Left colon (tissue), 2 donors: ENCODE data around the gene MTUS2. TPM values are rescaled to one million over a fixed set of nuclear protein-coding genes. Genes with fewer than 3 reads are reported as not detected.
"Not testable (repeated sequence)": the region's sequence is repeated elsewhere in the genome, so short reads cannot be mapped to it uniquely, and the experiment has no call there.

Source experiments
- ATAC-seq: fragments of 200-7000 bp; cut with Tn5 transposase; one replicate; pipeline ENCODE4 v1.9.1; 2020; ENCODE audit warnings: mild to moderate bottlenecking, moderate library complexity
- DNase-seq, 2 donors: peaks; one replicate each; pipeline ENCODE4 v3.0.0-alpha.2; 2020
- intact Hi-C, 2 donors: fragments of 100-400 bp; cut with DNase I in 1 of 2; cut with micrococcal nuclease in 1 of 2; formaldehyde crosslinking; loops; one replicate each; pipeline versions ENCODE4 v1.11.2 to v1.14.0; 2022; cut with DNase I, micrococcal nuclease
- total RNA-seq, 2 donors: library from RNA; stranded (reverse); fragmentation: NEBNext Ultra II Directional; extraction: Animal tissue kit (Norgen Biotek cat#: 25700); gene quantifications; one replicate each; pipeline ENCODE4 v1.2.1, GENCODE V29; 2021
- donor health status: DM: no; HTN: no; CAD: no.
- donor health status: DM: yes; HTN: yes; CAD: no.

The MTUS2 gene
- total RNA-seq, 2 donors from 2014 or later, result 0.15 to 0.25 TPM

- intact Hi-C loops, result no loop called here
- ATAC-seq (no peak), DNase-seq (no peak)
These were observed 354.0 kb downstream of the MTUS2 start for GRCh38 chr13:29174093-29174492.

GRCh38 chr13:29175250-29175873 lies 355.2 kb downstream of the MTUS2 start:
- ATAC-seq, result no peak
- intact Hi-C loops, result no loop called here
- no peak for DNase-seq

- intact Hi-C loops, result no loop called here
These were observed 359.9 kb downstream of the MTUS2 start for GRCh38 chr13:29180055-29180454.

GRCh38 chr13:29182216-29182615 lies 362.1 kb downstream of the MTUS2 start:
- intact Hi-C loops, result no loop called here
- DNase-seq (no peak), ATAC-seq (no peak)

More at GRCh38 chr13:29180055-29180454, 359.9 kb downstream of the MTUS2 start:
- no peak for ATAC-seq
- no peak for DNase-seq

DNA sequence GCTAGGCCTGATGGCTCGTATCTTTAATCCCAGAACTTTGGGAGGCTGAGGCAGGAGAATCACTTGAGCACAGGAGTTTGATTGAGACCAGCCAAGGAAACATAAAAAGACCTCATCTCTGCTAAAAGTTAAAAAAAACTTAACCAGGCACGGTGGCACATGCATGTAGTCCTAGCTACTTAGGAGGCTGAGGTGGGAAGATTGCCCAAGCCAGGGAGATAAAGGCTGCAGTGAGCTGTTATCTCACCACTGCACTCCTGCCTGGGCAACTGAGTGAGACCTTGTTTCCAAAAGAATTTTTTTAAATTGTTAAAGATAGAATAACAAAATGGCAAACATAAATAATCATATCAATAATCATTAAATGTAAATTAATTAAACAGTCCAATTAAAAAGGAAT lies 365.8 kb downstream of the MTUS2 start:
- intact Hi-C loops, result no loop called here

DNA sequence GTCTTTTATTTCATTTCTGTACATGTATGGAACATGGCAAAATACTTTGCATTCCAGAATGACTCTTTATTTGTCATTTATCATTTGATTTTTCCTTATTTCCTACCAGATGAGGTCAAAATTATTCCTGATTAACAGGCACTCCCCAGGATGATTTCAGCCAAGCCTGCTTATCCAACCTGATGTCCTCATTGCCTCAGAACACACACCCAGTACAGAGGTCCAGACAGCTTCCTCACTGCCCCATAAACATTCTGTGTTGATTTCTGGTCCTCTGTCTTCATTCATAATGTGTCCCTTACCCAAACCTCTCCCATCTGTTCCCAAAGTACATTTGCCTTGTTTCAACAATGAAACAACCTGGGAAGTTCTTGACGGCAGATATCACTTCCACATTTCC lies 367.4 kb downstream of the MTUS2 start:
- DNase-seq, result no peak
- intact Hi-C loops, result no loop called here
- no peak for ATAC-seq

More for the DNA sequence above, 365.8 kb downstream of the MTUS2 start:
- ATAC-seq (no peak), DNase-seq (no peak)

- intact Hi-C loops, result no loop called here
- DNase-seq (no peak), ATAC-seq (no peak)
These were observed 370.2 kb downstream of the MTUS2 start for GRCh38 chr13:29190298-29190697.

GRCh38 chr13:29193083-29193482 lies 372.9 kb downstream of the MTUS2 start:
- DNase-seq, result no peak
- ATAC-seq, result no peak
- intact Hi-C loops, result no loop called here

DNA sequence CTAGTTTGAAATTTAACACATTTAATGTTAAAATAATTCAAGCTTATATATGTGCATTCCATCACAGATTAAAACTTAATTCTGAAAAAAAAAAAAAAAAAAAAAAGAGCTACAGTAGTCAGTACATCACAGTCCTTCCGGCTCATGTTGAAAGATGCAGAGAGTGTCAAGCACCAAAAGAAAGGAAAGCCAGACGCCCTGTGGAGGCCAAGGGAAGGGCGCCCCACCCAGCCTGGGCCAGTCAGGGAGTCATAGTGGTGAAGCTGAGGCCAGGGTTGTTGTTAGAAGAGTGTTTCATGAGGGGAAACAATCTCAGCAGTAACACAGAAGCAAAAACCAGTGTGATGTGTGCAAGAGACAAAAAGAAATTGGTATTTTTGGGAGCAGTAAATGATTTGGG lies 375.3 kb downstream of the MTUS2 start:
- no peak for DNase-seq
- intact Hi-C loops, result no loop called here
- no peak for ATAC-seq

GRCh38 chr13:29196409-29197074 lies 376.4 kb downstream of the MTUS2 start:
- intact Hi-C loops, result no loop called here
- DNase-seq (no peak), ATAC-seq (no peak)

DNA sequence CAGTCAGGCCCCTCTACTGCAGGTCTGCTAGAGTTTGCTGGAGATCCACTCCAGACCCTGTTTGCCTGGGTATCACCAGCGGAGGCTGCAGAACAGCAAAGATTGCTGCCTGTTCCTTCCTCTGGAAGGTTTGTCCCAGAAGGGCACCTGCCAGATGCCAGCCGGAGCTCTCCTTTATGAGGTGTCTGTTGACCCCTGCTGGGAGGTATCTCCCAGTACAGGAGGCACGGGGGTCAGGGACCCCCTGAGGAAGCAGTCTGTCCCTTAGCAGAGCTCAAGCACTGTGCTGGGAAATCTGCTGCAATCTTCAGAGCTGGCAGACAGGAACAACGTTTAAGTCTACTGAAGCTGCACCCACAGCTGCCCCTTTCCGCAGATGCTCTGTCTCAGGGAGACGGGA lies 382.6 kb downstream of the MTUS2 start:
- intact Hi-C loops, DNase-seq: not testable (repeated sequence)

GRCh38 chr13:29204651-29205050 lies 384.5 kb downstream of the MTUS2 start:
- DNase-seq (no peak), ATAC-seq (no peak)
- intact Hi-C loops, result no loop called here

More for the DNA sequence above, 382.6 kb downstream of the MTUS2 start:
- ATAC-seq, result not testable (repeated sequence)

- DNase-seq (no peak), ATAC-seq (no peak)
- intact Hi-C loops, result loop anchor here in 1 of 2 donors (5.0 kb wide), 1 partner anchor 137 kb away; no protein-coding TSS in a partner anchor
These were observed 390.5 kb downstream of the MTUS2 start for GRCh38 chr13:29210676-29211075.

DNA sequence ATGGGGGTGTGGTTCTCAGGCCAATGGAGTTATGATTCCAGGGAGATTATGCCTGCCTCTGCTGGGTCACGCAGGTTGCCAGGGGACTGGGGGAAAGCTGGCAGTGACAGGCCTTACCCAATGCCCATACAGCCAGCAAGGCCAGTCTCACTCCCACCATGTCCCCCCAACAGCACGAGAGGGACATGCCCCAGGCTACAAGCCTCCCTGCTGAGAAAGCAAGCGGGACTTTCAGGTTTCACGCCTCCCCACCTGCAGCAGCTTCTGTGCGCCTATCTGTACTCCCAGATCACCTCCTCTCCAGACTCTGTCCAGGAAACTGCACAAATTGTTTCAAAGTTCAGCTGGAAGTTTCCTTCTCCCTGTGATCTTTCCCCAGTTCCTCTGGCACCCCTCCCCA lies 391.0 kb downstream of the MTUS2 start:
- intact Hi-C loops, result loop anchor here in 1 of 2 donors (5.0 kb wide), 1 partner anchor 136 kb away; no protein-coding TSS in a partner anchor
- ATAC-seq, DNase-seq: not testable (repeated sequence)

DNA sequence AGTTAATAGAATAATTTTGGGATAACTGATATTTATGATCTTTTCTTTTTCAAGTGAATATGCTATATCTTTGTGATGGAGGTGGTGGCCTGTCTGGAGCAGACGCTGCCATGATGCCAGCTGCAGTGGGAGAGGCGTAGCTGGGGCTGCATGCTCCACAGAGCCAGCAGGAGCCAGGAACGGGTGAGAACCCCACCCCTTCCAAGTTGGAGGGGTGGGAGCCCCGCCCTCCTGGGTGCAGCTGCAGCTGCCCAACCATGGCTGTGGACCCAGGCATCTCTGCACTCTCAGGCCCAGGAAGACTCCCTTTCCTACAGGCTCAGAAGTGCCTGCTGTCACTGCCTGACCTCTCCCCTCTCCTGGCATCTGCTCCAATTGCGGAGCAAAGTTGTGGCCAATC lies 402.3 kb downstream of the MTUS2 start:
- intact Hi-C loops, result no loop called here
- ATAC-seq (no peak), DNase-seq (no peak)

DNA sequence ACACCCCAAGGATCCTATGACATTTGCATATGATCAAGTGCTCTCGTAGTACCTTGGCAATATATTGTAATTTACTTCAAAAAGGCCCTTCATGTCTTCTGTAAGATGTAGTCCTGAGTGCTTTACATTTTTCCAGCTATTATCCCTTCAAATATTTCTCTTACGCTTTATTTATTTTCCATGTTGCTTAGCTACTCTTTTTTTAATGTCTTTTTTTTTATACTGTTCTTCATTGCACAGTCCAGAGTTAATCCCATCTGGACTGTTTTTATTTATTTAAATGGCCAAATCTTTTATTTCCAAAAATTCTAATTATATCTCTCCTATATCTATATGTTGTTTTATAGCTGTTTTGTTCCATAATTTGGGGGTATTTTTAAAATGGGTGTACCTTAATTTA lies 404.1 kb downstream of the MTUS2 start:
- DNase-seq (no peak), ATAC-seq (no peak)
- intact Hi-C loops, result no loop called here

- ATAC-seq (no peak), DNase-seq (no peak)
- intact Hi-C loops, result no loop called here
These were observed 407.4 kb downstream of the MTUS2 start for GRCh38 chr13:29227576-29227975.

GRCh38 chr13:29230299-29230845 lies 410.2 kb downstream of the MTUS2 start:
- DNase-seq, result no peak
- intact Hi-C loops, result no loop called here

DNA sequence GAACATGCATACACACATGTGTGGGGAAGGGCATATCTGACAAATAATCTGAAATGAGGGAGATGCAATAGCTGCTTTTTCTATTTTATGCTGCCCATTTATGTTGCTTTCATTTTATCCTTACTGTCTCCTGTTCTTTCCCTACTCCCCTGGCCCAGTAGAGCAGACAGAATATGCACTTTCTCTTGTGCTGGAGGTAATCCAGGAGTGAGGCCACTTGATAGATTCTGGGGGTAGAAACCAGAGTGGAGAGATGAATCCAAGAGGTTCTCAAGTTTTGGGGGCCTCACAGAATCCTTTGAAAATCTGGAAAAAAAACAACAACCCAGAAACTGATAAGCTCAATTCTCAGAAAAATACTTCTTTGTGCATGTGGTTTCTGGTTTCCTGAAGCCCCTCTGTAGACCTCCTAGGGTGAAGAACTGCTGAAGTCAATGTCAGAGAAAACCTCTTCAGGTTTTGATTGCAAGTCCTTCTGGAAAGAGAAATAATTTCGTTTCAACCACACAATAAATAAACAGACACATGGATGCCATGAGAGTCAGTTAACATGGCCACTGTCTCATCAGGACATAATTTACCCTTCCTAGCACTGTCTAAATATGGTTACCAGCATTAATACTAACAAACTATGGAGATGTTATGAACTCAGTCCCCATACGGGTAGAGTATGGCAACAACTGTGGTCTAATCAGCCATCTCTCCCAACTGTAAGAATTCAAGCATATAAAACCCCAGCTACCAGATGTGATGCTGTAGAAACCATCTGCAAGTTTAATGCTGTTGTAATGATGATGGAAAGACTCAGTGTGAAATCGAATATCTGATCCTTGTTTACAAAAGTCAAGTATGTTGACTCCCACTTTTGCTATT lies 419.8 kb downstream of the MTUS2 start:
- DNase-seq, result no peak
- intact Hi-C loops, result no loop called here
- no peak for ATAC-seq

More at GRCh38 chr13:29230299-29230845, 410.2 kb downstream of the MTUS2 start:
- no peak for ATAC-seq
